NCI-H1105 (cell line): ENCODE data around the gene C1QTNF1.
"Not testable (repeated sequence)": the region's sequence is repeated elsewhere in the genome, so short reads cannot be mapped to it uniquely, and the experiment has no call there.

Experiments
- DNase-seq: peaks from one replicate; lab custom pipeline; 2025; lab: John Stamatoyannopoulos, UW

Gene C1QTNF1

DNA sequence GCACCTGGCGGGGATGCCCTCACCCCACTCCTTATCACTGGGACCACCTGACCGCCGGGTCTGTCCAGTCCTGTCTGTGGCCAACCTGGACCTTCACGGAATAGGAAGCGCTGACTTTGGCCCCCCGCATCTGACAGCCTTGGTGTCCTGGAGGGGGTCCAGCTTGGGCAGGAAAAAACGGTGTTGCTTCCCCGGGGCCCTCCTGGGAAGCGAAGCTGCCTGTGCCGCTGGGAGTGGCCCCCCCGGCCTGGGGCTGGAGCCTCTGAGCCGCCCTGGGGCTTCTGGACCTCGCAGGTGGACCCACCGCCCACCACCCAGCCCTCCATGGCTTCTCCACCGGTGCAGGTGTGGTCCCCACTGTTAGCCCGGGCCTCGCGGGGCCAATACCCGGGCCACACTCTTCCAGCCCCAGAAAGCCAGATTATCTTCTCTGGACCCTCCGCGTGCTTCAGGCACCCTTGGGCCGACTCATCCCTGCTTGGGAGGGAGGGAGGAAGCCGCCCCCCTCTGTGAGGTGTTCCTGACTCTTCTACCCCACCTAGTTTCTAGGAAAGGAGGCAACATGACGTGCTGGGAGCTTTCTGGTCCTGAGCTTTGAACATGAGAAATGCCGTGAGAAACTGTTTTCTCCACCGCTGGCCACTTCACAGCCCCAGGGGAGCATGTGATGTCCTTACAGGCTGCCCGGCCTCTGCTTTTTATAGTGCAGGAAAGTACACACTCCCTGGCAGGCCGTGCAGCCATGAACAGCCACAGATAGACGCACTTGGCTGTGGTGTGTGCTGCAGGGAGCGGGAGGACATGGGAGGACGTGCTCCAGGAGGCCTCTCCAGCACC lies 1.1 kb downstream of the C1QTNF1 start:
- DNase-seq: no peak

DNA sequence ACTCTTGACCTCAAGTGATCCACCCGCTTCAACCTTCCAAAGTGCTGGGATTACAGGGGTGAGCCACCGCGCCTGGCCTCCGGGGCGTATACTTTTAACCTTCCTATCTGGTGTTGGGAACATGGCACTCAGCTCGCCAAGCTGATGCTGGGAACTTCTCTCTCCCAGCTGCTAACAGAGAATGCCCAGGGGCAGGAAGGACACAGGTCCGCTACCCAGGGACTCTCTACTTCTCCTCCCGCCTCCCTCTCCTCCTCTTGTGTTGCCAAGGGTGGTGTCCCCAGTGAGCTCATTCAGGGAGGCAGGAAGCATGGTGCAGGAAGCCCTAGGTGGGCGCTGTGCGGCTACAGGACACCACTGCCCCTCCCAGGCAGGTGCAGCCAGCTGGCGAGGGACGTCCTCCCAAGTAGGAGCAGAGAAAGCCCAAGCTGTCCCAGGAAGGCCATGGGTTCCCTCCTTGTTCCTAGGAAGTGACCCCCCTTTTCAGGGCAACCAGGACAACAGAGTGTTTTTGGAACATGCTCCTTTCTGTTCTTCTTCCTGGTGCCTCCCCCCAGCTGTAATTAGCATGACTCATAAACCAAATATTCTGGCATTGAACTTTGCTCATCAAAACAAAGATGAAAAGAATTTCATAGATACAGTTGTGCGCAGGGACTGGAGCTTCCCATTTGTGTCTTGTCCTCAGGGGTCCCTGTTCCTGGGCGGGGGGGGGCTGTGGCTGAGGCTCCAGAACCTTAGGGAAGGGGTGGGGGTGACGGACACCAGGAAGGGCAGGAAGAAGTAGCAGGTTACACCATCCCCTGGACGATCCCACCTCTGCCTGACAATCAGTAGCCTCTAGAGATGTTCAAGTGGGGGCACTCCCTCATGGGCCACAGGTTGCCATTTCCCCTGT lies 2.7 kb downstream of the C1QTNF1 start:
- DNase-seq: no peak

GRCh38 chr17:79027274-79027924 lies 3.4 kb downstream of the C1QTNF1 start:
- no peak for DNase-seq

DNA sequence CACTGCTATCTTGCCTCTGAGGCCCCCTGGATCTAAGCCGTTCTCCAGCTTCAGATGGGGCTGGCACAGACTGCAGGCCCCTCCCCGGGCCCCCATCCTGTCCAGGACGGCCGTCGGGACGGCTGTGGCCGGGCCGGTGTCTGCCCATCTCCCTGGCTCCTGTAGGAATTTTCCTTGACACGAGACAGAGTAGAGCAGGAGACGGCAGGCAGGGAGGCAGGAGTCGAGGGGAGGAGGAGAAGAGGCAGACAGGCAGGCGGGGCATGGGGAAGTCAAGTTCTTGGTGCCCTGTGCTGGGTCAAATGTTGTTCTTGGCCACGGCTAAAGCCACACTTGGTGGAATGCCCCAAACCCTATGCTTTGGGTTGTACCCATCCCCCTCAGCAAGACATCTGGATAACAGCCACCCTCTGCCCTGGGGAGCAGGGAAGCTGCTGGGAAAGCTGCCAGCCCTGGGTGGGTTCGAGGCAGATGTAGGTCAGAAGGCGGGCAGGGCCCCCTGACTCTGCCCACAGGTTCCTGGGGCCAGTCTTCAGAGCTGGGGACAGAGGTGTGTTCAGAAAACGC lies 4.0 kb downstream of the C1QTNF1 start:
- DNase-seq: no peak

DNA sequence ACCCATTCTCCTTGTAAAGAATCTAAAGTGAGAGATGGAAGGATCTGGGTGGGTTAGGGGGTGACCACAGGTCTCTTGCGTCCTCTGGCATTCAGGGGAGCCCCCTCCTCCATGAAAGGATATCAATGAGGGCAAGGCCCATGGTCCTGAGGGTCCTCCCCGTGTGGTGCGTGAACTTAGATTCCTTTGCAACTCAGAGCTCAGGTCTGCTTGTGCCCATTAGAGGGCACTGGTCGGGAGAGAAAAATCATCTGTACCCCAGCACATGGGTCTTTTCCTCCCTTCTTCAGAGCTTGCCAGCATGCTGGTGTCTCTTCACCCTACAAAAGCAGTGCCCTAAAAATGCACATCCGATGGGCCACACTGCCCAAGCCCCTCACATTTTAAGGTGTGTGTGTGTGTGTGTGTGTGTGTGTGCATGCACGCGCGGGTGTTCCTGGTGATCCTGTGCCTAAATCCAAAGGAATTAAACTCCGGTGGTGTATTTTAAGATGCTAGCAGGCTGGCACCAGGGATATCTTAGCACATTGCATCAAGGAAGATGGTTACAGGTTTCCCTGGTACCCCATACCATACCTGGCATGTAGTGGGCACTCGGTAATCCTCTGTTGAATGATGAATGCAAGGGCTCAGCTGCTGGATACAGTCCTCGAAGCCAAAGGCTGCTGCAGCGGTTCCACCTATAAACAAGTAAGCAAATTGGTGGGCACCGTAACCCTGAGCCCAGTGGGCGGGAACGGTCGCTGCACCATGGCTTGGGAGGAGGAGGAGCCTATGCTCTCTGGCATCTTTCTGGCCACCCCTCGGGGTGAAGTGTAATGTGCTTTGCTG lies 4.7 kb downstream of the C1QTNF1 start:
- no peak for DNase-seq

GRCh38 chr17:79029327-79030009 lies 5.5 kb downstream of the C1QTNF1 start:
- no peak for DNase-seq

DNA sequence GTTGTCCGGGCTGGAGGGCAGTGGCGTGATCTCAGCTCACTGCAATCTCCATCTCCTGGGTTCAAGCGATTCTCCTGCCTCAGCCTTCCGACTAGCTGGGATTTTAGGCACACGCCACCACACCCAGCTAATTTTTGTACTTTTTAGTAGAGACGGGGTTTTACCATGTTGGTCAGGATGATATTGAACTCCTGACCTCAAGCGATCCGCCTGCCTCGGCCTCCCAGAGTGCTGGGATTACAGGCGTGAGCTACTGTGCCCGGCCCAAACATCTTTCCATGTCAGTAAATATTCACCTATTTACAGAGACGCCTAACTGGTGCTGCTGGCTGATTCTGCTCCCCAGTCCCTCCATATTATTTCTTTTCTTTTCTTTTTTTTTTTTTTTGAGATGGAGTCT lies 6.7 kb downstream of the C1QTNF1 start:
- DNase-seq: not testable (repeated sequence)

DNA sequence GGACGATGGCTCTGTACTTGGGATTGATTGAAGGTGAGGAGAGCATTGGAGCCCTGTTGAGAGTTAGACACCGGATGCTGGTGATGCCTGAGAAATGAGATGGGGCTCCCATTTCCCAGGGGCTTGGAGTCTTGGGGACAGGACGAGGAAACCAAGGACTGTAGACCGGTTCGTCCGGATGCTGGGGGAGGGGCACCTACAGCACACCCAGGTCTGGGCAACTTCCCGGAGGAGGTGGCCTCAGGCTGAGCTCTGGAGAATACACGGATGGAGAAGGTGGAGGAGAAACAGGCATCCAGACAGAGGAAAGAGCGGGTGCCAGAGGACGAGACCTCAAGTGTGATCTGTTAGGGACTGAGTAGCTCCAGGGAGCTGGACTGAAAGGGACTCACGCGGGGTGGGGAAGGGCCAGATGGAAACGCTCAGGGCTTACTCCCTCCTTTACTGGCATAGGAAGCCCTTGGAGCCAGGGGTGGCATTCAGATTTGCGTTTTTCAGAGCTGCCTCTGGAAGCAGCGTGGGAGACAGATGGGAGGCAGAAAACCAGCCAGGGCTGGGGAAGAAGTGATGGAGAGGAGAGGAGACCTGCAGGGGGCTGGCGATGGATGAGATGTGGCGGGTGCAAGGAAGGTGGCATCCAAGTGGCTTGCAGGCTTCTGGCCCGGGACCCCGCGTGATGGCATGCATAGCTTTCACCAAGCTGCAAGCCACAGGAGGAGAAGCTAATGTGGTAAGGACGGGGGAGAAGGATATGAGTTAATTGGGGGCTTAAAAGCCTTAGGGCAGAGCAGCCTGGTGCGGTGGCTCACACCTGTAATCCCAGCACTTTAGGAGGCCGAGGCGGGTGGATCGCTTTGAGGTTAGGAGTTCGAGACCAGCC lies 8.3 kb downstream of the C1QTNF1 start:
- DNase-seq: no peak

- DNase-seq: no peak
These were observed 9.2 kb downstream of the C1QTNF1 start for GRCh38 chr17:79033046-79033616.

DNA sequence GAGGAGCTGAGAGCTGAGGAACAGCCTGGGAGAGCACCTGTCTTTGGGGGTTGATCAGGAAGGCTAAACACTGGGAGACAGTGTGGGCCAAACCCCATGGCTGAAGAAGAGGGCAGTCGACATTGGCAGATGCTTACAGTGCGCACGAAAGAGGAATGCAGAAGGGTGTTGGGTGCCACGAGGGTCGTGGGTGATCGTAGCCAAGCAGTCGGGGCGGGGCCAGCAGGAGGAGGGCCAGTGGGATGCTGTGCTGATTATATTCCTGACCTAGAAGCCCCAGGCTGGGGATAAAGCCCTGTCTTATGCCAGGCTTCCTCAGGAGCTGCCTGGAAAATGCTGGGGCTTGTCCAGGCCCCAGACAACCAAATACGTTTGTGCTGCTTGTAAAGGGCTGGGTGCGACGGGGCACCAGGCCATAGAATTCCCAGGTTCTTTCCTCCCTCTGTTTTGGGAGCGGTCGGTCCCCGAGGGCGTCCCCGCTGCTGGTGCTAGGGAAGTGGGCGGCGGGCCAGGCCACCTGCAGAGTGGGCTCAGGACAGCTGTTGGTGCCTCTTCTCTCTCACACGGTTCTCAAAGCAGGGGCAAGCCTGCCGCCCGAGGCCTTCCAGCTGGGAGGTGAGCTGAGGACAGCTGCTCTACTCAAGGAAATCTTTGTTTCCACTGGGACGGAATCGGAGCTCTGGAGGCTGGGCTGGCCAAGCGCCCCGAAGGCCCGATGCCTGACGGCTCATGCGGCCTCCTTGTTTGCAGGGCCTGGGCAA lies 10.0 kb downstream of the C1QTNF1 start:
- peak; percentile 65 for DNase-seq

GRCh38 chr17:79034931-79035485 lies 11.0 kb downstream of the C1QTNF1 start:
- DNase-seq: no peak

GRCh38 chr17:79035686-79036085 lies 11.7 kb downstream of the C1QTNF1 start:
- DNase-seq: no peak

DNA sequence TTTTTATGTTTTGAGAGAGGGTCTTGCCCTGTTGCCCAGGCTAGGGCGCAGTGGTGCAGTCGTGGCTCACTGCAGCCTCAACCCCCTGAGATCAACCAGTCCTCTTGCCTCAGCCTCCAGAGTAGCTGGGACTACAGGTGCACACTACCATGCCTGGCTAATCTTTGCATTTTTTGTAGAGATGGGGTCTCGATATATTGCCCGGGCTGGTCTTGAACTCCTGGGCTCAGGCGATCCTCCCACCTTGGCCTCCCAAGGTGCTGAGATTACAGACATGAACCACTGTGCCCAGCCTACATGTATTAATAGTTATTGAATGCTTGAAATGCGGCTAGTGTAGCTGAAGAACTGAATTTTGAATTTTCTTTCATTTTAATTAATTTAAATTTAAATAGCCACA lies 12.2 kb downstream of the C1QTNF1 start:
- DNase-seq: no peak

DNA sequence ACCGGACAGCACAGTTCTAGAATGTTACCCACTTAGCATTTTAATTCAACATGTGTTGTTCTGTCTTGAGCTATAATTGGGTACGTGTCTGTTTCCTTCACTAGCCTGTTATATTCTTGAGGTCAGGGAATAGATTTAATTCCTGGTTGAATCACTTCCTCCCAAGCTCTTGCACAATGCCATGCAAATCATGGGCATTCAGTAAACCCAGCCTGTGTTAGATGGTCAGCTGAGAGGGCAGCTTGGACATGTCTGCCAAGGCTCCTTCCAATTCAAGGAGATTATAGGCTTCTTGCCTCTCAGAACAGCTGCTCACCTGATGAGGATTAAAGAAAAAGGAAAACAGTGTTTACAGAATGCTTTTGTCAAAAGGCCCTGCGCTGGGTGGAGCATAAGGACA lies 12.6 kb downstream of the C1QTNF1 start:
- no peak for DNase-seq

GRCh38 chr17:79038545-79039135 lies 14.7 kb downstream of the C1QTNF1 start:
- no peak for DNase-seq

DNA sequence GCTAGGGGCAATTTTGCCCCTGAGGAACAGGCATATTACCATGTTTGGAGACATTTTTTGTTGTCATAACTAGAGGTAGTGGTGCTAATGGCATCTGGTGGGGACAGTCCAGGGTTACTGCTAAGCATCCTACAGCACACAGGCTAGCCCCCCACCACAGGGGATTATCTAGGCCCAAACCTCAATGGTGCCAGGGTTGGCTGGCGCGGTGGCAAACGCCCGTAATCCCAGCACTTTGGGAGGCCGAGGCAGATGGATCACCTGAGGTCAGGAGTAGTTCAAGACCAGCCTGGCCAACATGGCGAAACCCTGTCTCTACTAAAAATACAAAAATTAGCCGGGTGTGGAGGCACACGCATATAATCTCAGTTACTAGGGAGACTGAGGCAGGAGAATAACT lies 15.2 kb downstream of the C1QTNF1 start:
- no peak for DNase-seq

GRCh38 chr17:79039886-79040285 lies 15.9 kb downstream of the C1QTNF1 start:
- DNase-seq: no peak

DNA sequence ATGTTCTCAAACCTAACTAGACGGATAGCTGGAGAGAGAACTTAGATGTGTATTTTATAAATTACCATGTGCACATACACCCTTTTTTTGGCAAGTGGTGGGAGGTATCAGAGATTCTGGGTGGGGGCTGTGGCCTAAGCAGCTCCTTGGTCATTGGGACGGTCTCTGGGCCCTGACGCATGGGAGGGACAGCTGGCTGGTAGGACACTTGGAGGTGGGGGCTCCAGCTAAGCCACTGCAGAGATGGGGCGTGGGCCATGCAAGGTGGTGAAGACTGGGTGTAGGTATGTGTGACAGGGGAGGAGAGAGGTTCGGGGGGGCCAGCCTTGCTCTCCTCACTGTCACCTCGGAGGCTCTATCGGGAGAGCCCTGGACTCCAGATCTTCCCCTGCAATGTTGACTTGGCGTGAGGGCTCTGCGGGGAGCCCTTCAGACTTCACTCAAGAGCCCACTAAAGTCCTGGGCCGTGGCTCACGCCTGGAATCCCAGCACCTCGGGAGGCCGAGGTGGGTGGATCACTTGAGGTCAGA lies 17.1 kb downstream of the C1QTNF1 start:
- no peak for DNase-seq
